ENCODE data around the gene PTPN20. TPM values are rescaled to one million over a fixed set of nuclear protein-coding genes. Genes with fewer than 3 reads are reported as not detected.

PTPN20 gene
- total and polyA plus RNA-seq, 2 of the 4 experiments (the other 2 are of a cell fraction), result 0.14 TPM; not detected in 1

GRCh38 chr10:47048526-47048905 lies 137.3 kb downstream of the PTPN20 start:
- Histone ChIP-seq H4K20me1 (ENCODE audit: insufficient read depth, low read length) (no peaks in the 10 kb centered on the region), H3K9ac (ENCODE audit: low read depth, low read length) (no peak overlapping the region), H3K4ac (ENCODE audit: low read depth, low read length) (no peak overlapping the region), H2AK5ac (ENCODE audit: low read depth, low read length) (0 out of 2 replicates have a peak overlapping the region, but pooled peaks have one; percentile 25), H3K27ac (ENCODE audit: insufficient read depth, low read length) (no peak overlapping the region), H3K18ac (ENCODE audit: low read depth, low read length) (peak overlapping the region; percentile 81), H4K5ac (ENCODE audit: low read depth, low read length) (peak overlapping the region; percentile 91), H3K27me3 (ENCODE audit: control insufficient read depth, insufficient read depth, low read length) (no peaks in the 10 kb centered on the region), H2BK5ac (ENCODE audit: low read depth, low read length, poor library complexity, severe bottlenecking) (no peak overlapping the region), H2AFZ (replicated peaks; ENCODE audit: low read length, poor library complexity) (no peak overlapping the region), H3K4me3 (ENCODE audit: insufficient read depth, low read depth, low read length) (no peak overlapping the region), H2BK120ac (ENCODE audit: low read depth, low read length) (no peak overlapping the region), H3K9me1 (ENCODE audit: insufficient read depth, low read length) (no peaks in the 10 kb centered on the region), H3K14ac (replicated peaks; ENCODE audit: low read depth, low read length) (no peak overlapping the region), H2BK15ac (ENCODE audit: low read depth, low read length) (peak overlapping the region; percentile 52; the same call in 1 of the 3 replicates), H3K79me1 (ENCODE audit: low read depth in 1 of 2, low read length in 2 of 2) (no peaks in the 10 kb centered on the region), H4K91ac (ENCODE audit: insufficient read depth, low read depth, low read length) (peak overlapping the region; percentile 70; the same call in 1 of the 2 replicates), H2BK20ac (ENCODE audit: low read depth, low read length) (no peak overlapping the region), H3K23ac (ENCODE audit: low read depth, low read length) (no peak overlapping the region), H3K36me3 (ENCODE audit: control insufficient read depth, insufficient read depth, low read length) (no peaks in the 10 kb centered on the region), H4K8ac (ENCODE audit: low read depth in 2 of 2, low read length in 2 of 2) (no peak overlapping the region), H2AK9ac (replicated peaks; ENCODE audit: low read depth, low read length, poor library complexity) (peak overlapping the region; percentile 52), H3K56ac (ENCODE audit: extremely low read depth, insufficient read depth, low read length) (no peak overlapping the region), H3K9me3 (ENCODE audit: control insufficient read depth, insufficient read depth, low read length) (no peaks in the 10 kb centered on the region), H3K4me2 (ENCODE audit: low read depth, low read length) (no peak overlapping the region), H3K4me1 (ENCODE audit: control insufficient read depth, insufficient read depth, low read length) (peaks cover 13% of the 10 kb centered on the region; the same call in 1 of the 2 replicates)
- CTCF ChIA-PET, result interaction anchor here (1.2 to 3.0 kb wide), 7 partner anchors 23 to 299 kb away, joined by 3 to 36 read pairs (median 5); no protein-coding TSS in a partner anchor
- WGBS, 2 experiments (ENCODE audit: extremely low coverage in 2 of 2, insufficient read length in 1 of 2), result 84% methylated on average over 5 of the region's 7 CpGs; no CpG with 5 or more reads in 1 of the 2 experiments
- intact Hi-C loops (cut with micrococcal nuclease) (no loop called here), dilution Hi-C loops (cut with HindIII; ENCODE audit: low sequenced_read_pairs, unreplicated experiment) (no loop called here), in situ Hi-C loops (cut with MboI; ENCODE audit: low sequenced_read_pairs) (no loop called here)
- no peak for TF ChIP-seq RFX5 (IDR thresholded peaks at IDR 0.05; ENCODE audit: low read depth, low read length)
- TF ChIP-seq FOS (IDR thresholded peaks at IDR 0.05; ENCODE audit: low read depth, low read length), result no peak
- no peak for TF ChIP-seq CEBPB (IDR thresholded peaks at IDR 0.05; ENCODE audit: low read depth, low read length)
- TF ChIP-seq RAD21 (IDR thresholded peaks at IDR 0.05; ENCODE audit: low read length), result no peak
- TF ChIP-seq POLR2A (IDR thresholded peaks at IDR 0.05; ENCODE audit: low read depth, low read length), result no peak
- TF ChIP-seq ELK1 (IDR thresholded peaks at IDR 0.05; ENCODE audit: borderline replicate concordance, low read depth, low read length), result no peak
- no peak for TF ChIP-seq RCOR1 (IDR thresholded peaks at IDR 0.05; ENCODE audit: insufficient replicate concordance, low read length)
- no peak for TF ChIP-seq MXI1 (IDR thresholded peaks at IDR 0.05; ENCODE audit: borderline replicate concordance, low read depth, low read length)
- TF ChIP-seq NFE2L2 (IDR thresholded peaks at IDR 0.05; ENCODE audit: low read depth, low read length), result no peak
- no TSS peak for BruUV-seq (replicated peaks)
- POLR2A ChIA-PET (ENCODE audit: unreplicated experiment), result no interaction called here
- ATAC-seq (ENCODE audit: low read depth), result no peak
- no peak for DNase-seq

Data from IMR-90 (cell line).